Measurements from ENCODE around the gene NANOS2. TPM values are rescaled to one million over a fixed set of nuclear protein-coding genes. Genes with fewer than 3 reads are reported as not detected.

The NANOS2 gene
- total and polyA plus RNA-seq, 2 of the 13 experiments (the other 11 are each of a cell fraction or from before 2014, with no cell fraction given): not detected

GRCh38 chr19:45901912-45902650 is 12.5 kb downstream of the NANOS2 start, which contains the start of gene MYPOP (continued):
- TF ChIP-seq CHD2 (IDR thresholded peaks at IDR 0.05; ENCODE audit: low read depth, low read length): no peak
- no peak for TF ChIP-seq ZNF766 (CRISPR knock-in tag; IDR thresholded peaks at IDR 0.05; ENCODE audit: borderline replicate concordance)
- TF ChIP-seq PRMT3 (CRISPR knock-in tag; IDR thresholded peaks at IDR 0.05; ENCODE audit: borderline replicate concordance, low read depth): no peak
- TF ChIP-seq ZNF747 (CRISPR knock-in tag; IDR thresholded peaks at IDR 0.05; ENCODE audit: borderline replicate concordance): no peak
- no peak for TF ChIP-seq NFAT5 (CRISPR knock-in tag; IDR thresholded peaks at IDR 0.05)
- TF ChIP-seq MYPOP (CRISPR knock-in tag; IDR thresholded peaks at IDR 0.05): no peak
- TF ChIP-seq MIER3 (CRISPR knock-in tag; IDR thresholded peaks at IDR 0.05; ENCODE audit: borderline replicate concordance): no peak
- no peak for TF ChIP-seq HIVEP1 (CRISPR knock-in tag; IDR thresholded peaks at IDR 0.05)
- TF ChIP-seq USF2 (IDR thresholded peaks at IDR 0.05; ENCODE audit: low read depth, low read length): no peak
- TF ChIP-seq USF2 (CRISPR knock-in tag; IDR thresholded peaks at IDR 0.05; ENCODE audit: borderline replicate concordance): no peak
- no peak for TF ChIP-seq PAX8 (CRISPR knock-in tag; IDR thresholded peaks at IDR 0.05; ENCODE audit: borderline replicate concordance)
- TF ChIP-seq SNAPC5 (CRISPR knock-in tag; IDR thresholded peaks at IDR 0.05; ENCODE audit: borderline replicate concordance): no peak
- TF ChIP-seq MLLT10 (CRISPR knock-in tag; IDR thresholded peaks at IDR 0.05): no peak
- TF ChIP-seq THYN1 (CRISPR knock-in tag; IDR thresholded peaks at IDR 0.05; ENCODE audit: borderline replicate concordance, low read depth): no peak
- no peak for TF ChIP-seq SP2 (CRISPR knock-in tag; IDR thresholded peaks at IDR 0.05)
- no peak for TF ChIP-seq ZNF121 (CRISPR knock-in tag; IDR thresholded peaks at IDR 0.05)
- TF ChIP-seq SMYD3 (CRISPR knock-in tag; IDR thresholded peaks at IDR 0.05): no peak
- TF ChIP-seq YEATS4 (CRISPR knock-in tag; IDR thresholded peaks at IDR 0.05; ENCODE audit: borderline replicate concordance): peak; percentile 7; the same call in 1 of the 2 replicates
- TF ChIP-seq ZBTB3 (CRISPR knock-in tag; IDR thresholded peaks at IDR 0.05; ENCODE audit: borderline replicate concordance, low read depth): no peak
- TF ChIP-seq FOXA1 (IDR thresholded peaks at IDR 0.05): no peak
- TF ChIP-seq FOXA1 (CRISPR knock-in tag; IDR thresholded peaks at IDR 0.05): no peak
- no peak for TF ChIP-seq CC2D1A (CRISPR knock-in tag; IDR thresholded peaks at IDR 0.05)
- TF ChIP-seq ZNF589 (CRISPR knock-in tag; conservative IDR thresholded peaks at IDR 0.05): no peak

Measured in HepG2 (cell line).